ENCODE data around the gene TAF15.
A peak's percentile ranks its signal among the peaks of the same experiment; 100 is the strongest.

TAF15 gene

GRCh38 chr17:35808962-35809854 lies at the start of gene TAF15:
TAF15 (plus strand) TSS chr17:35809484; CDS start chr17:35809570, 86 bp downstream.
- peak; percentile 97 for DNase-seq

GRCh38 chr17:35760587-35760986 lies 48.7 kb upstream of the TAF15 start, which contains the start of gene C17orf50:
C17orf50 (plus strand) TSS chr17:35760887; CDS start chr17:35760942, 55 bp downstream.
- no peak for DNase-seq

GRCh38 chr17:35761601-35762000 lies 47.7 kb upstream of the TAF15 start:
- DNase-seq, result no peak

- DNase-seq, result no peak
Observed at GRCh38 chr17:35763767-35764122, 45.5 kb upstream of the TAF15 start.

- peak; percentile 89 to 90 for DNase-seq
Observed at GRCh38 chr17:35764123-35764991, 44.9 kb upstream of the TAF15 start.

- DNase-seq, result no peak
Observed at GRCh38 chr17:35765086-35765710, 44.1 kb upstream of the TAF15 start.

GRCh38 chr17:35765756-35766488 lies 43.4 kb upstream of the TAF15 start:
- DNase-seq, result no peak

GRCh38 chr17:35766489-35766877 lies 42.8 kb upstream of the TAF15 start:
- no peak for DNase-seq

GRCh38 chr17:35766903-35767510 lies 42.3 kb upstream of the TAF15 start:
- peak; percentile 11 to 44 for DNase-seq

- no peak for DNase-seq
Observed at GRCh38 chr17:35768797-35769196, 40.5 kb upstream of the TAF15 start.

- DNase-seq, result no peak
Observed at GRCh38 chr17:35769895-35770486, 39.3 kb upstream of the TAF15 start.

- no peak for DNase-seq
Observed at GRCh38 chr17:35773129-35773528, 36.2 kb upstream of the TAF15 start.

GRCh38 chr17:35773679-35774425 lies 35.4 kb upstream of the TAF15 start:
- no peak for DNase-seq

- DNase-seq, result no peak
Observed at GRCh38 chr17:35774499-35774898, 34.8 kb upstream of the TAF15 start.

- DNase-seq, result no peak
Observed at GRCh38 chr17:35775039-35775438, 34.2 kb upstream of the TAF15 start.

GRCh38 chr17:35775583-35775982 lies 33.7 kb upstream of the TAF15 start:
- no peak for DNase-seq

GRCh38 chr17:35778641-35779196 lies 30.6 kb upstream of the TAF15 start:
- DNase-seq, result no peak

GRCh38 chr17:35780950-35781349 lies 28.3 kb upstream of the TAF15 start:
- no peak for DNase-seq

- no peak for DNase-seq
Observed at GRCh38 chr17:35784895-35785294, 24.4 kb upstream of the TAF15 start.

GRCh38 chr17:35786941-35787432 lies 22.3 kb upstream of the TAF15 start:
- no peak for DNase-seq
